Measurements from ENCODE around the gene KCND3.

DNA sequence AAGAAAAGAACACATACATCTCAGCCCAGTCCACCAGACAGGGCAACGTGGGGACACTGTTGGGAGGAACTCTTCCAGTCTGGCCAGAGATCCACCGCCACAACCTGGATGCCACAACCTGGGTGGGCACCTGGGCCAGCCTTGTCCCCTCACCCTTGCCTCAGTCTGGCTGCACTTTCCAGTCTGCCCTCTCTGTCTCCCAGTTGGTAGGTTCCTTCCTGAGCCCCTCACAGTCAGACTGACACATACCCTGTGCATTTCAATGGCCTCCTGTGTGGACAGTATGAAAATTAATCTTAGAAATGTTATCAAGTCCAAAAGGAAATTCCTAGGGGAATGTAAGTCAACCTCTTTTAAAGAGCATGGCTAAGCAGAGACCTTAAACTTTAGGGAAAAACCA lies 184.2 kb downstream of the KCND3 start:
- TF ChIP-seq, protein P1, sequence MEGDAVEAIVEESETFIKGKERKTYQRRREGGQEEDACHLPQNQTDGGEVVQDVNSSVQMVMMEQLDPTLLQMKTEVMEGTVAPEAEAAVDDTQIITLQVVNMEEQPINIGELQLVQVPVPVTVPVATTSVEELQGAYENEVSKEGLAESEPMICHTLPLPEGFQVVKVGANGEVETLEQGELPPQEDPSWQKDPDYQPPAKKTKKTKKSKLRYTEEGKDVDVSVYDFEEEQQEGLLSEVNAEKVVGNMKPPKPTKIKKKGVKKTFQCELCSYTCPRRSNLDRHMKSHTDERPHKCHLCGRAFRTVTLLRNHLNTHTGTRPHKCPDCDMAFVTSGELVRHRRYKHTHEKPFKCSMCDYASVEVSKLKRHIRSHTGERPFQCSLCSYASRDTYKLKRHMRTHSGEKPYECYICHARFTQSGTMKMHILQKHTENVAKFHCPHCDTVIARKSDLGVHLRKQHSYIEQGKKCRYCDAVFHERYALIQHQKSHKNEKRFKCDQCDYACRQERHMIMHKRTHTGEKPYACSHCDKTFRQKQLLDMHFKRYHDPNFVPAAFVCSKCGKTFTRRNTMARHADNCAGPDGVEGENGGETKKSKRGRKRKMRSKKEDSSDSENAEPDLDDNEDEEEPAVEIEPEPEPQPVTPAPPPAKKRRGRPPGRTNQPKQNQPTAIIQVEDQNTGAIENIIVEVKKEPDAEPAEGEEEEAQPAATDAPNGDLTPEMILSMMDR (IDR thresholded peaks at IDR 0.05; ENCODE audit: low read depth, low read length, poor library complexity, severe bottlenecking): no peak
- no peak for TF ChIP-seq EZH2phosphoT487 (IDR thresholded peaks at IDR 0.05; ENCODE audit: borderline replicate concordance, low read length)
